Lower leg skin (tissue), 4 donors: ENCODE measurements around the gene DOHH. TPM values are rescaled to one million over a fixed set of nuclear protein-coding genes. Genes with fewer than 3 reads are reported as not detected.
"Not testable (repeated sequence)": the region's sequence is repeated elsewhere in the genome, so short reads cannot be mapped to it uniquely, and the experiment has no call there.

ENCODE experiments used
- DNase-seq, 2 donors: peaks; one replicate each; pipeline ENCODE4 v3.0.0-alpha.2; 2019; ENCODE audit warnings: low spot score in 2 of 2
- H3K4me3 ChIP-seq: fragments of 200-600 bp; sonication (generic); 2 replicates; pipeline ENCODE4 v1.5.1; 2017; ENCODE audit warnings: mild to moderate bottlenecking, low read depth; ENCODE audit not compliant: poor library complexity, severe bottlenecking
- CTCF ChIP-seq, 3 donors: fragments of 450-650 bp; IDR thresholded peaks; one replicate each; pipeline ENCODE4 v1.5.1; 2016; ENCODE audit warnings: antibody characterized with exemption in 3 of 3, mild to moderate bottlenecking in 3 of 3, moderate library complexity in 2 of 3
- POLR2A ChIP-seq, 2 donors: fragments of 450-650 bp; IDR thresholded peaks; one replicate each; pipeline ENCODE4 v1.6.1; 2016 to 2017; ENCODE audit warnings: antibody characterized with exemption in 2 of 2, mild to moderate bottlenecking in 1 of 2, moderate library complexity in 1 of 2
- WGBS, 2 donors: methylation state at CpG; one replicate each; pipeline ENCODE4 v1.1.5; 2018; 5-methylcytosine and 5-hydroxymethylcytosine counted together
- intact Hi-C: fragments of 100-400 bp; cut with DNase I; formaldehyde crosslinking; loops from one replicate; pipeline ENCODE4 v1.15.0; 2023; ENCODE audit warnings: low total_unique reads
- total RNA-seq, 4 donors: library from RNA; depleted of rRNA; stranded (reverse); fragments of >200 nt; gene quantifications; one replicate each; pipeline ENCODE4 v1.1.0, GENCODE V29; 2016

Gene DOHH
- total RNA-seq, 4 donors from 2014 or later, result 20.4 to 28.4 (median 24.1) TPM

- intact Hi-C loops, result no loop called here
- TF ChIP-seq POLR2A (IDR thresholded peaks at IDR 0.05), result no peak
- TF ChIP-seq CTCF (IDR thresholded peaks at IDR 0.05), result no peak
- 87% methylated on average over 22 to 23 of the region's 23 CpGs for WGBS, 2 donors
- H3K4me3 ChIP-seq, result no peak overlapping the region
- peak in 1 of 2 donors; percentile 85 for DNase-seq
Observed at GRCh38 chr19:3508771-3509535, 8.5 kb upstream of the DOHH start.

GRCh38 chr19:3508121-3508661, 7.7 kb upstream of the DOHH start:
- H3K4me3 ChIP-seq, intact Hi-C loops: not testable (repeated sequence)
- peak in 1 of 2 donors; percentile 80 for DNase-seq
- WGBS, 2 donors, result 87% methylated on average over 18 of the region's 18 CpGs

GRCh38 chr19:3507371-3508120, 7.1 kb upstream of the DOHH start:
- intact Hi-C loops, result no loop called here
- peak in 1 of 2 donors; percentile 88 for DNase-seq
- no peak overlapping the region for H3K4me3 ChIP-seq
- 28 to 35% methylated on average over 31 of the region's 31 CpGs for WGBS, 2 donors
- TF ChIP-seq CTCF (IDR thresholded peaks at IDR 0.05) (no peak), POLR2A (IDR thresholded peaks at IDR 0.05) (no peak)

- intact Hi-C loops, result no loop called here
- peak overlapping the region; percentile 75 for H3K4me3 ChIP-seq
- peak; percentile 27 to 92 for DNase-seq
- no peak for TF ChIP-seq POLR2A (IDR thresholded peaks at IDR 0.05)
- TF ChIP-seq CTCF (IDR thresholded peaks at IDR 0.05), result no peak
- WGBS, 2 donors, result 0 to 1% methylated on average over 30 to 39 of the region's 69 CpGs
Observed at GRCh38 chr19:3506384-3507340, 6.2 kb upstream of the DOHH start.

- TF ChIP-seq POLR2A (IDR thresholded peaks at IDR 0.05) (peak in 1 of 2 donors; percentile 53), CTCF (IDR thresholded peaks at IDR 0.05) (no peak)
- peak; percentile 98 to 100 for DNase-seq
- H3K4me3 ChIP-seq, result peak within 1 kb of the TSS; percentile 75
- intact Hi-C loops, result no loop called here
- WGBS, 2 donors, result 1 to 3% methylated on average over 22 to 54 of the region's 79 CpGs
Observed at GRCh38 chr19:3505598-3506383, 5.3 kb upstream of the DOHH start, which contains the start of gene FZR1. TSS of gene FZR1 (plus strand) at chr19:3506311. CDS start at chr19:3522990, 16,679 bp downstream.
